MM.1S (cell line): Measurements from ENCODE around the gene MRPL41.

Source experiments
- DNase-seq: peaks from one replicate; pipeline ENCODE4 v3.0.0-alpha.2; 2015
- H2AFZ ChIP-seq: fragments of 300-600 bp; sonication (generic); 2 replicates; pipeline ENCODE4 v1.6.0; 2016; ENCODE audit warnings: antibody characterized with exemption, low read length
- H3F3A ChIP-seq: fragments of 300-600 bp; sonication (generic); 2 replicates; pipeline ENCODE4 v1.6.1; 2016; ENCODE audit warnings: mild to moderate bottlenecking, antibody characterized with exemption, low read length, moderate library complexity, mixed read lengths; ENCODE audit not compliant: insufficient read depth
- H3K27ac ChIP-seq: fragments of 300-600 bp; sonication (generic); 2 replicates; pipeline ENCODE4 v1.5.1; 2016; ENCODE audit warnings: mild to moderate bottlenecking, low read length
- H3K27me3 ChIP-seq: fragments of 300-600 bp; sonication (generic); replicated peaks from 2 replicates; pipeline ENCODE4 v1.6.0; 2016; ENCODE audit warnings: low read length; ENCODE audit not compliant: insufficient read depth
- H3K36me3 ChIP-seq: fragments of 300-600 bp; sonication (generic); replicated peaks from 2 replicates; pipeline ENCODE4 v1.6.1; 2016; ENCODE audit warnings: mild to moderate bottlenecking, low read length, mixed read lengths; ENCODE audit not compliant: insufficient read depth
- H3K4me1 ChIP-seq: fragments of 300-600 bp; sonication (generic); 2 replicates; pipeline ENCODE4 v1.6.1; 2016; ENCODE audit warnings: low read length, mixed read lengths
- H3K4me2 ChIP-seq: fragments of 300-600 bp; sonication (generic); 2 replicates; pipeline ENCODE4 v1.6.0; 2016; ENCODE audit warnings: low read depth, low read length
- H3K4me3 ChIP-seq: fragments of 300-600 bp; sonication (generic); 2 replicates; pipeline ENCODE4 v1.5.1; 2016; ENCODE audit warnings: low read length, mixed read lengths
- H3K79me2 ChIP-seq: fragments of 300-600 bp; sonication (generic); 2 replicates; pipeline ENCODE4 v1.6.1; 2016; ENCODE audit warnings: mixed run types, low read length, mixed read lengths
- H3K9ac ChIP-seq: fragments of 300-600 bp; sonication (generic); 2 replicates; pipeline ENCODE4 v1.6.1; 2016; ENCODE audit warnings: low read length, mixed read lengths
- H3K9me2 ChIP-seq: fragments of 300-600 bp; sonication (generic); replicated peaks from 2 replicates; pipeline ENCODE4 v1.6.1; 2016; ENCODE audit warnings: mild to moderate bottlenecking, low read length, mixed read lengths; ENCODE audit not compliant: insufficient read depth
- H3K9me3 ChIP-seq: fragments of 300-600 bp; sonication (generic); replicated peaks from 2 replicates; pipeline ENCODE4 v1.6.1; 2016; ENCODE audit warnings: mild to moderate bottlenecking, low read length, mixed read lengths; ENCODE audit not compliant: insufficient read depth
- H4K20me1 ChIP-seq: fragments of 300-600 bp; sonication (generic); 2 replicates; pipeline ENCODE4 v1.6.1; 2016; ENCODE audit warnings: mild to moderate bottlenecking, low read length, moderate library complexity, mixed read lengths; ENCODE audit not compliant: insufficient read depth
- EZH2 ChIP-seq: fragments of 300-600 bp; sonication (generic); optimal IDR thresholded peaks from 2 replicates; pipeline ENCODE3; 2017; ENCODE audit warnings: low read depth, mild to moderate bottlenecking, antibody characterized with exemption, low read length, mixed read lengths
- EZH2phosphoT487 ChIP-seq: fragments of 300-600 bp; sonication (generic); IDR thresholded peaks from 2 replicates; pipeline ENCODE4 v1.6.1; 2018; ENCODE audit warnings: antibody characterized with exemption, low read length
- TF ChIP-seq, protein P1 (sequence below): fragments of 300-600 bp; sonication (generic); IDR thresholded peaks from 2 replicates; pipeline ENCODE4 v1.5.1; 2016; ENCODE audit warnings: antibody characterized with exemption, low read length, mixed read lengths

MRPL41 gene

DNA sequence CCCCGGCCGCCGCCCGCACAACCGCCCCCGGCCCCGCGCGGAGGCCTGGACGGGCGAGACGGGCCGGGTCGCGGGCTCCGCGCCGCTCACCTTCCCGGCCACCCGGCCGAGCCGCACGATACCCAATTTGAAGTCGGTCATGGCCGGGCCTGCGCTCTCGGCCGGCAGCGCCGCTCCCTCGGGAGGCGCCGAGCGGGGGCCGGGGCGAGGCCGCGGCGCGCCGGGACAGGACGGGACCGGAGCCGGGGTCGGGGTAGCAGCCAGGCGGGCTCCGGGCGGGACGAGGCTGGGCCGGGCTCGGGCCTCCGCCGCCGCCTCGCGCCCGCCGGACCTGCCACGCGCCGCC lies 38.4 kb downstream of the MRPL41 start:
- H3K4me3 ChIP-seq, result peak overlapping the region; percentile 93; the same call in 1 of the 2 replicates
- no peak overlapping the region for H3K4me2 ChIP-seq
- H3K27ac ChIP-seq, result no peak overlapping the region

DNA sequence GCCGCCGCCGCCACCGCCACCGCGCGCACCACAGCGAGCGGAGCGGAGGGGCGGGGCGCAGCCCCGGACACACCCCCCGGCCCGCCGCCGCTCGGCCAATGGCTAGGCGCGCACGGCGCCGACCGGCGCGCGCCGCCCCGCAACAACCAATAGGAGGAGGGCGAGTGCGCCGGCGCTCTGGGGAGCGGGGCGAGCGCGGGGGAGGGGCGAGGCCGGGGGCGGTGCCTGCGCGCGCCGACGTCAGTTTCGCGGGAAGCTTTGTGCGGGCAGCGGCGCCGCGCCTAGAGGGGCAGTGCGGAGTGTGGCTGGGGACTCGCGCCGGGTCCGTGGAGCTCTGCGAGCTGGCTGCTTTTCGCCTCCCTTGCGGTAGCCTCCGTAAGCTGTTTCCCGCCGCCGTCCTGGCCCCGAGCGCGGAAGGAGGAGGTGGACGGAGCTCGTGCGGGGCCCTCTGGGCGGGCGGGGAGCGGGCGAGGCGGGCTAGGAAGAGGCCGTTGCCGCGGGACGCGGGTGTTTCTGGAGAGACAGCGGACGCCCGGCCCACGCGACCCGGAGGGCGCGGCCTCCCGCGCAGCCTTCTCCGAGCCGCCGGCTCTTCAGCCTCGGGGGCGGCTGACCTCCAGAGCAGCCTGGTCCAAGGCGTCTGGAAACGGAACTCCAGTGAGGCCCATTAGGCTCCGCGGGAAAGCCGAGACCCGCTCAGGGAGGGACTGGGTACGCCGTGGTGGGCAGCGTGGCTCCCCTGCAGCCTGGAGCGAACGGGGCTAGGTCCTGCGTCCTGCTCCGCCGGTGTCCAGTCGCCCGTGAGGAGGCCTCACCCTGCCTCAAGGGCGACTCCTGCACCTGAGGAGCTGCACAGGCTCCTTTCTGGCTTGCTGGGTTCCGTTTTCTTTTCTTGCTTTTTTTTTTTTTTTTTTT lies 39.0 kb downstream of the MRPL41 start, which contains the start of gene ZMYND19:
Gene ZMYND19, minus strand, starts transcription at position 44 of the 915 bp plus-strand sequence. CDS start 249 bp downstream, outside the sequence.
- no peaks in the 10 kb centered on the region for H3F3A ChIP-seq
- H3K4me2 ChIP-seq, result peak within 1 kb of the TSS; percentile 100
- peak within 1 kb of the TSS; percentile 93 for H3K4me3 ChIP-seq
- TF ChIP-seq EZH2, result no peak
- TF ChIP-seq, protein P1, sequence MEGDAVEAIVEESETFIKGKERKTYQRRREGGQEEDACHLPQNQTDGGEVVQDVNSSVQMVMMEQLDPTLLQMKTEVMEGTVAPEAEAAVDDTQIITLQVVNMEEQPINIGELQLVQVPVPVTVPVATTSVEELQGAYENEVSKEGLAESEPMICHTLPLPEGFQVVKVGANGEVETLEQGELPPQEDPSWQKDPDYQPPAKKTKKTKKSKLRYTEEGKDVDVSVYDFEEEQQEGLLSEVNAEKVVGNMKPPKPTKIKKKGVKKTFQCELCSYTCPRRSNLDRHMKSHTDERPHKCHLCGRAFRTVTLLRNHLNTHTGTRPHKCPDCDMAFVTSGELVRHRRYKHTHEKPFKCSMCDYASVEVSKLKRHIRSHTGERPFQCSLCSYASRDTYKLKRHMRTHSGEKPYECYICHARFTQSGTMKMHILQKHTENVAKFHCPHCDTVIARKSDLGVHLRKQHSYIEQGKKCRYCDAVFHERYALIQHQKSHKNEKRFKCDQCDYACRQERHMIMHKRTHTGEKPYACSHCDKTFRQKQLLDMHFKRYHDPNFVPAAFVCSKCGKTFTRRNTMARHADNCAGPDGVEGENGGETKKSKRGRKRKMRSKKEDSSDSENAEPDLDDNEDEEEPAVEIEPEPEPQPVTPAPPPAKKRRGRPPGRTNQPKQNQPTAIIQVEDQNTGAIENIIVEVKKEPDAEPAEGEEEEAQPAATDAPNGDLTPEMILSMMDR, result no peak
- no peaks in the 10 kb centered on the region; the same call in 1 of the 2 replicates for H4K20me1 ChIP-seq
- peak within 1 kb of the TSS; percentile 13; the same call in 1 of the 2 replicates for H3K27ac ChIP-seq
- no peaks in the 10 kb centered on the region for H3K9me2 ChIP-seq
- peak within 1 kb of the TSS; percentile 82 for H2AFZ ChIP-seq
- peaks cover 6% of the 10 kb centered on the region for H3K4me1 ChIP-seq
- peak within 1 kb of the TSS; percentile 87 for H3K9ac ChIP-seq
- DNase-seq, result peak; percentile 87
- H3K9me3 ChIP-seq, result no peaks in the 10 kb centered on the region
- no peaks in the 10 kb centered on the region for H3K27me3 ChIP-seq
- H3K36me3 ChIP-seq, result peaks cover 6% of the 10 kb centered on the region; the same call in 1 of the 2 replicates
- H3K79me2 ChIP-seq, result peaks cover 36% of the 10 kb centered on the region

More for the DNA sequence above, 38.4 kb downstream of the MRPL41 start:
- Histone ChIP-seq H3K9me3 (no peaks in the 10 kb centered on the region), H3K36me3 (peaks cover 6% of the 10 kb centered on the region; the same call in 1 of the 2 replicates), H3K9ac (no peak overlapping the region; the same call in 1 of the 2 replicates), H3K9me2 (no peaks in the 10 kb centered on the region), H3K79me2 (peaks cover 36% of the 10 kb centered on the region), H3K4me1 (peaks cover 6% of the 10 kb centered on the region), H3K27me3 (no peaks in the 10 kb centered on the region), H4K20me1 (no peaks in the 10 kb centered on the region; the same call in 1 of the 2 replicates), H2AFZ (no peak overlapping the region), H3F3A (no peaks in the 10 kb centered on the region)
- no peak for TF ChIP-seq EZH2
- TF ChIP-seq EZH2phosphoT487, result no peak
- TF ChIP-seq, protein P1, result no peak
- DNase-seq, result no peak

DNA sequence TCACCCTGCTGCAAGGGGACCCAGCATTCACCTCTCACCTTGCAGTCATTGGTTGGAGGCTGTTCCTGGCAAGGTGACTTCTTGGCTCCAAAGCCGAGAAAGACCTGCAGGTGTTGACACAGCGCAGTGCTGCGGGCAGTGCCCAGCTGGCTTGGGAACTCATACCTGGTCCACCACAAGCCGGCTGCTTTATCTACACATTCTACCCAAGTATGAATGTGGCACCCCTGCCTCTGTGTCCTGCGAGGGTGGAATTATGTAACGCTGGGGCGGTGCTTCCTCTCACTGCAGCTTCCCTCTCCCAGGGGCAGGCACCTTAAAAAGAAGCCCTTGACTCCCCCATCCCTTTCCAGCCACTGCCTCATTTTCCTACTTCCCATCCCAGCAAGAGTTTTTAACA lies 41.1 kb downstream of the MRPL41 start:
- Histone ChIP-seq H3K9ac (no peak overlapping the region), H3K79me2 (peaks cover 21% of the 10 kb centered on the region), H4K20me1 (no peaks in the 10 kb centered on the region; the same call in 1 of the 2 replicates), H3K4me1 (peaks cover 6% of the 10 kb centered on the region), H3K27me3 (no peaks in the 10 kb centered on the region), H3K9me2 (no peaks in the 10 kb centered on the region), H2AFZ (no peak overlapping the region), H3K4me2 (no peak overlapping the region), H3K4me3 (no peak overlapping the region), H3F3A (no peaks in the 10 kb centered on the region), H3K27ac (no peak overlapping the region), H3K9me3 (no peaks in the 10 kb centered on the region), H3K36me3 (no peaks in the 10 kb centered on the region)
- DNase-seq, result no peak
- TF ChIP-seq EZH2phosphoT487 (no peak), EZH2 (no peak)
- TF ChIP-seq, protein P1, result no peak
